MM.1S (cell line): Measurements from ENCODE around the gene CACNB4.

Experiments
- EZH2 ChIP-seq: fragments of 300-600 bp; sonication (generic); optimal IDR thresholded peaks from 2 replicates; pipeline ENCODE3; 2017; ENCODE audit warnings: low read depth, mild to moderate bottlenecking, antibody characterized with exemption, low read length, mixed read lengths
- TF ChIP-seq, protein P1 (sequence below): fragments of 300-600 bp; sonication (generic); IDR thresholded peaks from 2 replicates; pipeline ENCODE4 v1.5.1; 2016; ENCODE audit warnings: antibody characterized with exemption, low read length, mixed read lengths

DNA sequence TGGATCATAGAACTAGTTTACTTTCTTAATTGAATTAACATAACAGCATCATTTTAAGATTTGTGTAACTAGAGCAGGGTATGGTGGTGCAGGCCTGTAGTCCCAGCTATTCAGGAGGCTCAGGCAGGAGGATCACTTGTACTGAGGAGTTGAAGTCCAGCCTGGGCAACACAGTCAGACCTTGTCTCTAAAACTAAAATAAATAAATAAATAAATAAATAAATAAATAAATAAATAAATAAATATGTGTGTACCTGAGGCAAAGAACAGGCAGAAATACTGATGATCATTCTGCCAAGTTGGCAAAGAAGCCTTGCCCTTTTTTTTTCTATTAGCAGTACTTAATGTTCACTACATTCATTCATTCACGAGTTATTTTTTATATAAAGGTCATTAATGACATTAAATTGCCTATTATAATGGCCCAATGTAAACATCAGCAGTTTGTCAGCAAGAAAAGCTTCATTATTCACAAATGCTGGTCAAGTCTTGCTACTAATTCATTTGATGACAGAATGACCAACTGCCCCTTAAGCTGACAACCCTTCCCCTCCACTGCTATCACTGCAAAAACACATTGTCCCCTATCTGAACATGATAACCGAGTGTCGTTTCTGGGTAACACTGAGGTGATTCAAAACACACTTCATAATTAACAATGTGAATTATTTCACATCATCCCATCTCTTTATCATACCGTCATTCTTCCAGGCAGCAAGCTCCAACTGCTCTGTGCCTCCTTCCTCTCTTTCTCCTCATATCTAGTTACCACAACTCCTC lies 309.6 kb downstream of the CACNB4 start:
- no peak for TF ChIP-seq EZH2
- TF ChIP-seq, protein P1, sequence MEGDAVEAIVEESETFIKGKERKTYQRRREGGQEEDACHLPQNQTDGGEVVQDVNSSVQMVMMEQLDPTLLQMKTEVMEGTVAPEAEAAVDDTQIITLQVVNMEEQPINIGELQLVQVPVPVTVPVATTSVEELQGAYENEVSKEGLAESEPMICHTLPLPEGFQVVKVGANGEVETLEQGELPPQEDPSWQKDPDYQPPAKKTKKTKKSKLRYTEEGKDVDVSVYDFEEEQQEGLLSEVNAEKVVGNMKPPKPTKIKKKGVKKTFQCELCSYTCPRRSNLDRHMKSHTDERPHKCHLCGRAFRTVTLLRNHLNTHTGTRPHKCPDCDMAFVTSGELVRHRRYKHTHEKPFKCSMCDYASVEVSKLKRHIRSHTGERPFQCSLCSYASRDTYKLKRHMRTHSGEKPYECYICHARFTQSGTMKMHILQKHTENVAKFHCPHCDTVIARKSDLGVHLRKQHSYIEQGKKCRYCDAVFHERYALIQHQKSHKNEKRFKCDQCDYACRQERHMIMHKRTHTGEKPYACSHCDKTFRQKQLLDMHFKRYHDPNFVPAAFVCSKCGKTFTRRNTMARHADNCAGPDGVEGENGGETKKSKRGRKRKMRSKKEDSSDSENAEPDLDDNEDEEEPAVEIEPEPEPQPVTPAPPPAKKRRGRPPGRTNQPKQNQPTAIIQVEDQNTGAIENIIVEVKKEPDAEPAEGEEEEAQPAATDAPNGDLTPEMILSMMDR, result no peak
